IgD-negative memory B cell (primary cell): Measurements from ENCODE around the gene INVS. TPM values are rescaled to one million over a fixed set of nuclear protein-coding genes. Genes with fewer than 3 reads are reported as not detected.
"Not testable (repeated sequence)": the region's sequence is repeated elsewhere in the genome, so short reads cannot be mapped to it uniquely, and the experiment has no call there.

Experiments used
- H3K27ac Mint-ChIP-seq, 3 donors: one replicate each; pipeline ENCODE4 v1.8.0; 2020 to 2022; ENCODE audit warnings: mild to moderate bottlenecking in 3 of 3, mixed read lengths in 3 of 3, moderate library complexity in 1 of 3
- H3K27me3 Mint-ChIP-seq: one replicate; pipeline ENCODE4 v1.8.0; 2021; ENCODE audit warnings: mixed read lengths
- H3K36me3 Mint-ChIP-seq: one replicate; pipeline ENCODE4 v1.8.0; 2020; ENCODE audit warnings: mild to moderate bottlenecking, mixed read lengths
- H3K4me1 Mint-ChIP-seq, 3 donors: one replicate each; pipeline ENCODE4 v1.8.0; 2020 to 2022; ENCODE audit warnings: mixed read lengths in 3 of 3, mild to moderate bottlenecking in 1 of 3
- H3K4me3 Mint-ChIP-seq, 4 donors: one replicate each; pipeline ENCODE4 v1.8.0; 2020 to 2022; ENCODE audit warnings: mild to moderate bottlenecking in 4 of 4, mixed read lengths in 4 of 4, moderate library complexity in 3 of 4
- H3K9me3 Mint-ChIP-seq, 3 donors: one replicate each; pipeline ENCODE4 v1.8.0; 2020 to 2021; ENCODE audit warnings: mixed read lengths in 3 of 3, mild to moderate bottlenecking in 1 of 3
- polyA plus RNA-seq: library from polyadenylated mRNA; unstranded; fragments of 300-500 nt; fragmentation: Illumina TruSeq; gene quantifications from one replicate; pipeline ENCODE4 v1.2.3, GENCODE V29; 2021

INVS gene
- polyA plus RNA-seq, 1 donor from 2014 or later = 12.7 TPM

- H3K27me3 Mint-ChIP-seq = no peaks in the 10 kb centered on the region
- no peak overlapping the region for H3K27ac Mint-ChIP-seq
- no peaks in the 10 kb centered on the region for H3K9me3 Mint-ChIP-seq
- H3K4me1 Mint-ChIP-seq = peaks cover 19 to 25% (median 24%) of the 10 kb centered on the region in 3 donors
- peaks cover 3% of the 10 kb centered on the region for H3K36me3 Mint-ChIP-seq
- no peak overlapping the region for H3K4me3 Mint-ChIP-seq
Observed at GRCh38 chr9:100071271-100071670, 27.8 kb upstream of the INVS start.

GRCh38 chr9:100072805-100073204 is 26.2 kb upstream of the INVS start:
- Mint-ChIP-seq H3K36me3 (peaks cover 5% of the 10 kb centered on the region), H3K4me3 (no peak overlapping the region), H3K9me3 (no peaks in the 10 kb centered on the region), H3K4me1 (peaks cover 18 to 26% (median 25%) of the 10 kb centered on the region in 3 donors), H3K27ac (no peak overlapping the region), H3K27me3 (no peaks in the 10 kb centered on the region)

GRCh38 chr9:100074093-100074492 is 24.9 kb upstream of the INVS start:
- H3K4me3 Mint-ChIP-seq = no peak overlapping the region
- no peak overlapping the region for H3K27ac Mint-ChIP-seq
- peaks cover 26 to 32% (median 31%) of the 10 kb centered on the region in 3 donors for H3K4me1 Mint-ChIP-seq
- no peaks in the 10 kb centered on the region for H3K27me3 Mint-ChIP-seq
- peaks cover 5% of the 10 kb centered on the region for H3K36me3 Mint-ChIP-seq
- no peaks in the 10 kb centered on the region for H3K9me3 Mint-ChIP-seq

- Mint-ChIP-seq H3K4me3 (peak overlapping the region in 1 of 4 donors; percentile 5), H3K36me3 (peaks cover 4% of the 10 kb centered on the region), H3K27me3 (no peaks in the 10 kb centered on the region), H3K9me3 (no peaks in the 10 kb centered on the region), H3K4me1 (peaks cover 30 to 38% (median 35%) of the 10 kb centered on the region in 3 donors), H3K27ac (no peak overlapping the region)
Observed at GRCh38 chr9:100074989-100075388, 24.1 kb upstream of the INVS start.

- not testable (repeated sequence) for H3K36me3 Mint-ChIP-seq, H3K4me3 Mint-ChIP-seq, H3K27me3 Mint-ChIP-seq, H3K27ac Mint-ChIP-seq, H3K9me3 Mint-ChIP-seq
- H3K4me1 Mint-ChIP-seq = peaks cover 32 to 41% (median 38%) of the 10 kb centered on the region in 3 donors
Observed at GRCh38 chr9:100076256-100076655, 22.8 kb upstream of the INVS start.

GRCh38 chr9:100082782-100083181 is 16.3 kb upstream of the INVS start:
- peak overlapping the region in 2 of 4 donors; percentile 85 to 94 for H3K4me3 Mint-ChIP-seq

GRCh38 chr9:100083448-100084127 is 15.5 kb upstream of the INVS start:
- no peaks in the 10 kb centered on the region for H3K36me3 Mint-ChIP-seq
- H3K27ac Mint-ChIP-seq = peak overlapping the region; percentile 31 to 90 (median 81)
- peaks cover 65 to 73% (median 71%) of the 10 kb centered on the region in 3 donors for H3K4me1 Mint-ChIP-seq
- no peaks in the 10 kb centered on the region for H3K9me3 Mint-ChIP-seq
- no peaks in the 10 kb centered on the region for H3K27me3 Mint-ChIP-seq
- H3K4me3 Mint-ChIP-seq = peak overlapping the region; percentile 78 to 94 (median 88)

More at GRCh38 chr9:100082782-100083181, 16.3 kb upstream of the INVS start:
- no peaks in the 10 kb centered on the region for H3K27me3 Mint-ChIP-seq
- peak overlapping the region in 2 of 3 donors; percentile 31 to 81 for H3K27ac Mint-ChIP-seq
- no peaks in the 10 kb centered on the region for H3K9me3 Mint-ChIP-seq
- peaks cover 62 to 68% (median 63%) of the 10 kb centered on the region in 3 donors for H3K4me1 Mint-ChIP-seq
- H3K36me3 Mint-ChIP-seq = no peaks in the 10 kb centered on the region

- H3K27ac Mint-ChIP-seq = peak overlapping the region; percentile 31 to 90 (median 81)
Observed at GRCh38 chr9:100084128-100084453, 15.0 kb upstream of the INVS start.

GRCh38 chr9:100084734-100085133 is 14.3 kb upstream of the INVS start:
- H3K4me3 Mint-ChIP-seq = peak overlapping the region; percentile 78 to 94 (median 82)
- H3K27me3 Mint-ChIP-seq = no peaks in the 10 kb centered on the region
- no peaks in the 10 kb centered on the region for H3K9me3 Mint-ChIP-seq

More at GRCh38 chr9:100084128-100084453, 15.0 kb upstream of the INVS start:
- Mint-ChIP-seq H3K27me3 (no peaks in the 10 kb centered on the region), H3K9me3 (no peaks in the 10 kb centered on the region), H3K4me1 (peaks cover 60 to 68% (median 66%) of the 10 kb centered on the region in 3 donors), H3K4me3 (peak overlapping the region; percentile 78 to 94 (median 88)), H3K36me3 (no peaks in the 10 kb centered on the region)

GRCh38 chr9:100086097-100086635 is 12.9 kb upstream of the INVS start:
- Mint-ChIP-seq H3K36me3 (no peaks in the 10 kb centered on the region), H3K27ac (peak overlapping the region; percentile 0 to 18 (median 6)), H3K27me3 (no peaks in the 10 kb centered on the region), H3K9me3 (no peaks in the 10 kb centered on the region), H3K4me1 (peaks cover 49 to 58% (median 57%) of the 10 kb centered on the region in 3 donors), H3K4me3 (peak overlapping the region in 3 of 4 donors; percentile 28 to 75 (median 30))

More at GRCh38 chr9:100084734-100085133, 14.3 kb upstream of the INVS start:
- H3K4me1 Mint-ChIP-seq = peaks cover 57 to 64% (median 64%) of the 10 kb centered on the region in 3 donors
- H3K27ac Mint-ChIP-seq = peak overlapping the region; percentile 31 to 84 (median 81)
- H3K36me3 Mint-ChIP-seq = no peaks in the 10 kb centered on the region

- Mint-ChIP-seq H3K9me3 (no peaks in the 10 kb centered on the region), H3K36me3 (no peaks in the 10 kb centered on the region), H3K27me3 (no peaks in the 10 kb centered on the region), H3K27ac (peak overlapping the region in 1 of 3 donors; percentile 11), H3K4me3 (peak overlapping the region in 1 of 4 donors; percentile 79), H3K4me1 (peaks cover 53 to 61% (median 55%) of the 10 kb centered on the region in 3 donors)
Observed at GRCh38 chr9:100087218-100087617, 11.8 kb upstream of the INVS start.

GRCh38 chr9:100088202-100088601 is 10.8 kb upstream of the INVS start:
- Mint-ChIP-seq H3K36me3 (no peaks in the 10 kb centered on the region), H3K27ac (no peak overlapping the region), H3K27me3 (no peaks in the 10 kb centered on the region), H3K4me3 (no peak overlapping the region), H3K9me3 (no peaks in the 10 kb centered on the region), H3K4me1 (peaks cover 54 to 59% (median 56%) of the 10 kb centered on the region in 3 donors)

GRCh38 chr9:100090880-100091279 is 8.2 kb upstream of the INVS start:
- Mint-ChIP-seq H3K4me3 (no peak overlapping the region), H3K27me3 (no peaks in the 10 kb centered on the region), H3K9me3 (no peaks in the 10 kb centered on the region), H3K27ac (no peak overlapping the region), H3K4me1 (peaks cover 44 to 54% (median 49%) of the 10 kb centered on the region in 3 donors), H3K36me3 (no peaks in the 10 kb centered on the region)

- H3K4me3 Mint-ChIP-seq = no peak overlapping the region
- H3K27me3 Mint-ChIP-seq = no peaks in the 10 kb centered on the region
- H3K9me3 Mint-ChIP-seq = no peaks in the 10 kb centered on the region
- H3K4me1 Mint-ChIP-seq = peaks cover 41 to 55% (median 48%) of the 10 kb centered on the region in 3 donors
- H3K36me3 Mint-ChIP-seq = no peaks in the 10 kb centered on the region
- H3K27ac Mint-ChIP-seq = no peak overlapping the region
Observed at GRCh38 chr9:100091650-100092049, 7.4 kb upstream of the INVS start.

GRCh38 chr9:100092066-100092465 is 7.0 kb upstream of the INVS start:
- Mint-ChIP-seq H3K4me3 (no peak overlapping the region), H3K27me3 (no peaks in the 10 kb centered on the region), H3K27ac (no peak overlapping the region), H3K36me3 (no peaks in the 10 kb centered on the region), H3K9me3 (no peaks in the 10 kb centered on the region), H3K4me1 (peaks cover 40 to 55% (median 48%) of the 10 kb centered on the region in 3 donors)

- H3K4me3 Mint-ChIP-seq, H3K27ac Mint-ChIP-seq, H3K9me3 Mint-ChIP-seq, H3K36me3 Mint-ChIP-seq, H3K27me3 Mint-ChIP-seq: not testable (repeated sequence)
- H3K4me1 Mint-ChIP-seq = peaks cover 41 to 47% (median 44%) of the 10 kb centered on the region in 3 donors
Observed at GRCh38 chr9:100094411-100094810, 4.6 kb upstream of the INVS start.
